SW 1271 (cell line): ENCODE results near the gene RASGRF1.
A peak's percentile ranks its signal among the peaks of the same experiment; 100 is the strongest.
"Not testable (repeated sequence)": the region's sequence is repeated elsewhere in the genome, so short reads cannot be mapped to it uniquely, and the experiment has no call there.

Experiments used
- DNase-seq, 2 experiments: peaks; one replicate each; lab custom pipeline; 2025; lab: John Stamatoyannopoulos, UW

RASGRF1 gene

GRCh38 chr15:79090487-79091203 is at the start of gene RASGRF1:
Gene RASGRF1, minus strand, starts transcription at chr15:79090780. Its CDS starts 282 bp downstream, at chr15:79090498.
- DNase-seq, result peak in 1 of 2 experiments; percentile 30

- DNase-seq, result no peak
Measured at GRCh38 chr15:79136434-79137046, 46.0 kb upstream of the RASGRF1 start.

GRCh38 chr15:79133309-79133708 is 42.7 kb upstream of the RASGRF1 start:
- DNase-seq, result no peak

- DNase-seq, result no peak
Measured at GRCh38 chr15:79132770-79133169, 42.2 kb upstream of the RASGRF1 start.

- no peak for DNase-seq
Measured at GRCh38 chr15:79132361-79132760, 41.8 kb upstream of the RASGRF1 start.

- peak in 1 of 2 experiments; percentile 17 for DNase-seq
Measured at GRCh38 chr15:79130535-79131130, 40.1 kb upstream of the RASGRF1 start.

GRCh38 chr15:79129235-79129634 is 38.7 kb upstream of the RASGRF1 start:
- DNase-seq, result no peak

- DNase-seq, result no peak
Measured at GRCh38 chr15:79128556-79128955, 38.0 kb upstream of the RASGRF1 start.

- no peak for DNase-seq
Measured at GRCh38 chr15:79124388-79124787, 33.8 kb upstream of the RASGRF1 start.

- no peak for DNase-seq
Measured at GRCh38 chr15:79122991-79123390, 32.4 kb upstream of the RASGRF1 start.

GRCh38 chr15:79122391-79122790 is 31.8 kb upstream of the RASGRF1 start:
- DNase-seq, result no peak

- no peak for DNase-seq
Measured at GRCh38 chr15:79121571-79121970, 31.0 kb upstream of the RASGRF1 start.

GRCh38 chr15:79117442-79118204 is 27.0 kb upstream of the RASGRF1 start:
- DNase-seq, result no peak

GRCh38 chr15:79116771-79117170 is 26.2 kb upstream of the RASGRF1 start:
- DNase-seq, result no peak

- no peak for DNase-seq
Measured at GRCh38 chr15:79115986-79116665, 25.5 kb upstream of the RASGRF1 start.

- DNase-seq, result no peak
Measured at GRCh38 chr15:79113831-79114230, 23.3 kb upstream of the RASGRF1 start.

- not testable (repeated sequence) for DNase-seq
Measured at GRCh38 chr15:79111404-79111803, 20.8 kb upstream of the RASGRF1 start.

- DNase-seq, result no peak
Measured at GRCh38 chr15:79105141-79105540, 14.6 kb upstream of the RASGRF1 start.

GRCh38 chr15:79102595-79102994 is 12.0 kb upstream of the RASGRF1 start:
- no peak for DNase-seq

GRCh38 chr15:79101866-79102581 is 11.4 kb upstream of the RASGRF1 start:
- DNase-seq, result no peak

- DNase-seq, result no peak
Measured at GRCh38 chr15:79099692-79100091, 9.1 kb upstream of the RASGRF1 start.
